Measurements from ENCODE around the gene AMELY. TPM values are rescaled to one million over a fixed set of nuclear protein-coding genes. Genes with fewer than 3 reads are reported as not detected.

The AMELY gene
- total and polyA plus RNA-seq, 10 of the 15 experiments (the other 5 are each of a cell fraction or from before 2014, with no cell fraction given): not detected

Other genes starting within 250 kb of the AMELY start
- gene TBL1Y, start 1.1 kb downstream of the AMELY start, total RNA-seq (2014; rRNA removed): not detected in 2 replicates
- not detected in 2 replicates for gene TBL1Y, start 1.1 kb downstream of the AMELY start, total RNA-seq (2014; rRNA removed; fragmentation: Illumina TruSeq; extraction: Trizol)
- gene TBL1Y, start 1.1 kb downstream of the AMELY start, total RNA-seq (2021): not detected in 2 replicates
- gene TBL1Y, start 1.1 kb downstream of the AMELY start, polyA plus RNA-seq (2011; rRNA removed): not detected in 2 replicates
- gene TBL1Y, start 1.1 kb downstream of the AMELY start, polyA plus RNA-seq (2014; fragmentation: Illumina TruSeq; extraction: Trizol): not detected in 2 replicates
- not detected for gene TBL1Y, start 1.1 kb downstream of the AMELY start, polyA plus RNA-seq (2014; fragmentation: Nextera tagmentation; extraction: Ambion mirVana)
- not detected in 2 replicates for gene TBL1Y, start 1.1 kb downstream of the AMELY start, polyA plus RNA-seq (2014; rRNA removed)
- gene TBL1Y, start 1.1 kb downstream of the AMELY start, polyA plus RNA-seq (2016; fragmentation: Nextera tagmentation; extraction: Ambion mirVana): not detected